Neuronal stem cell (in vitro differentiated cells): ENCODE measurements around the gene LINS1. TPM values are rescaled to one million over a fixed set of nuclear protein-coding genes. Genes with fewer than 3 reads are reported as not detected.

Source experiments
- DNase-seq: peaks from one replicate; pipeline ENCODE4 v3.0.0-alpha.2; 2013; ENCODE audit warnings: low spot score
- H2AFZ ChIP-seq: one replicate; pipeline ENCODE4 v1.6.1; 2013; ENCODE audit warnings: mild to moderate bottlenecking, low read length, inconsistent platforms
- H2AK5ac ChIP-seq: 2 replicates; pipeline ENCODE4 v1.6.1; 2013; ENCODE audit warnings: low read depth, mild to moderate bottlenecking, inconsistent platforms, low read length, moderate library complexity, mixed read lengths
- H2BK120ac ChIP-seq: 2 replicates; pipeline ENCODE4 v1.6.1; 2013; ENCODE audit warnings: low read depth, mild to moderate bottlenecking, inconsistent platforms, low read length, moderate library complexity, mixed read lengths
- H2BK12ac ChIP-seq: one replicate; pipeline ENCODE4 v1.6.1; 2013; ENCODE audit warnings: low read length, inconsistent platforms
- H2BK15ac ChIP-seq: 2 replicates; pipeline ENCODE4 v1.6.1; 2013; ENCODE audit warnings: mild to moderate bottlenecking, low read length, inconsistent platforms, mixed read lengths
- H2BK5ac ChIP-seq: one replicate; pipeline ENCODE4 v1.6.1; 2013; ENCODE audit warnings: inconsistent platforms, mild to moderate bottlenecking, low read length, moderate library complexity
- H3K14ac ChIP-seq: one replicate; pipeline ENCODE4 v1.6.1; 2013; ENCODE audit warnings: low read length, inconsistent platforms
- H3K18ac ChIP-seq: 2 replicates; pipeline ENCODE4 v1.6.1; 2013; ENCODE audit warnings: low read length, inconsistent platforms
- H3K23ac ChIP-seq: 2 replicates; pipeline ENCODE4 v1.6.1; 2013; ENCODE audit warnings: low read depth, mild to moderate bottlenecking, mixed read lengths, low read length, inconsistent platforms; ENCODE audit not compliant: poor library complexity
- H3K27ac ChIP-seq: replicated peaks from 3 replicates; pipeline ENCODE4 v1.5.1; 2013; ENCODE audit warnings: low read length, inconsistent platforms
- H3K27me3 ChIP-seq, 3 experiments: 2 replicates each; pipeline ENCODE4 v1.6.1; 2013; ENCODE audit warnings: low read length in 3 of 3, mild to moderate bottlenecking in 2 of 3, inconsistent platforms in 1 of 3, low read depth in 1 of 3, mixed read lengths in 1 of 3, moderate library complexity in 1 of 3; ENCODE audit not compliant: control insufficient read depth in 3 of 3, insufficient read depth in 3 of 3
- H3K36me3 ChIP-seq, 2 donors: replicated peaks in 1 of 2; 2 replicates each; pipeline ENCODE4 v1.6.1; 2013; ENCODE audit warnings: low read length in 2 of 2; ENCODE audit not compliant: control insufficient read depth in 2 of 2, insufficient read depth in 2 of 2
- H3K4ac ChIP-seq: 2 replicates; pipeline ENCODE4 v1.6.1; 2013; ENCODE audit warnings: inconsistent platforms, mild to moderate bottlenecking, low read length, moderate library complexity
- H3K4me1 ChIP-seq, 2 donors: 1 replicate in 1 of 2; 2 replicates in 1 of 2; pipeline ENCODE4 v1.6.1; 2013; ENCODE audit warnings: low read length in 2 of 2, low read depth in 1 of 2; ENCODE audit not compliant: control insufficient read depth in 2 of 2, insufficient read depth in 1 of 2
- H3K4me2 ChIP-seq: one replicate; pipeline ENCODE4 v1.6.1; 2013; ENCODE audit warnings: mild to moderate bottlenecking, low read length, inconsistent platforms; ENCODE audit not compliant: insufficient read depth, poor library complexity, severe bottlenecking
- H3K4me3 ChIP-seq, 2 donors: 2 replicates each; pipeline ENCODE4 v1.5.1; 2013; ENCODE audit warnings: low read length in 2 of 2, mild to moderate bottlenecking in 2 of 2, inconsistent platforms in 1 of 2, moderate library complexity in 1 of 2
- H3K79me1 ChIP-seq: one replicate; pipeline ENCODE4 v1.6.1; 2013; ENCODE audit warnings: low read depth, mild to moderate bottlenecking, inconsistent platforms, low read length, moderate library complexity
- H3K9ac ChIP-seq: one replicate; pipeline ENCODE4 v1.6.1; 2013; ENCODE audit warnings: mild to moderate bottlenecking, low read depth, low read length, inconsistent platforms; ENCODE audit not compliant: poor library complexity
- H3K9me3 ChIP-seq, 2 donors: replicated peaks in 1 of 2; 2 replicates each; pipeline versions ENCODE3 to v1.6.1; 2013; ENCODE audit warnings: low read length in 2 of 2, mild to moderate bottlenecking in 2 of 2, inconsistent platforms in 1 of 2, low read depth in 1 of 2, mixed read lengths in 1 of 2, moderate library complexity in 1 of 2; ENCODE audit not compliant: control insufficient read depth in 2 of 2, insufficient read depth in 1 of 2
- H4K8ac ChIP-seq: one replicate; pipeline ENCODE4 v1.6.1; 2013; ENCODE audit warnings: low read depth, mild to moderate bottlenecking, inconsistent platforms, low read length, moderate library complexity
- H4K91ac ChIP-seq: one replicate; pipeline ENCODE4 v1.6.1; 2013; ENCODE audit warnings: low read length, low read depth, mild to moderate bottlenecking, inconsistent platforms; ENCODE audit not compliant: poor library complexity
- WGBS, 2 donors: extraction: QIAGEN DNeasy Blood & Tissue Kit; methylation state at CpG; one replicate each; pipeline ENCODE4 v1.1.7; 2013; ENCODE audit warnings: missing lambda C conversion rate in 2 of 2, mixed read lengths in 1 of 2; ENCODE audit not compliant: insufficient read length in 2 of 2, insufficient replicate concordance in 1 of 2; ENCODE audit errors: extremely low coverage in 2 of 2; 5-methylcytosine and 5-hydroxymethylcytosine counted together
- polyA plus RNA-seq, 2 experiments: library from polyadenylated mRNA; stranded (reverse); fragments of 200-250 nt; gene quantifications; one replicate each; pipeline ENCODE4 v1.2.3, GENCODE V29; 2013

Gene LINS1
- 7.6 TPM for polyA plus RNA-seq (2013, experiment 1 of 2)
- polyA plus RNA-seq (2013, experiment 2 of 2) = 7.4 TPM

GRCh38 chr15:100602064-100602822 is at the start of gene LINS1, which contains the start of gene ASB7:
LINS1 (minus strand) TSS chr15:100602184; CDS start chr15:100580842, 21,342 bp downstream.
ASB7 (plus strand) TSS chr15:100602589; CDS start chr15:100612217, 9,628 bp downstream.
- Histone ChIP-seq H3K27ac (peak within 1 kb of the TSS; percentile 55), H2BK120ac (no peak within 1 kb of the TSS), H3K4ac (no peak within 1 kb of the TSS), H2BK15ac (peak within 1 kb of the TSS; percentile 75), H3K23ac (peak within 1 kb of the TSS; percentile 73), H3K9ac (peak within 1 kb of the TSS; percentile 97), H3K4me2 (peak within 1 kb of the TSS; percentile 75), H3K79me1 (peaks cover 6% of the 10 kb centered on the region), H2AK5ac (peak within 1 kb of the TSS; percentile 56), H2BK5ac (peak within 1 kb of the TSS; percentile 94), H3K4me1 (peaks cover 5 to 6% of the 10 kb centered on the region in 2 donors), H3K18ac (peak within 1 kb of the TSS; percentile 99), H2BK12ac (no peak within 1 kb of the TSS), H3K9me3 (no peaks in the 10 kb centered on the region), H4K91ac (no peak within 1 kb of the TSS), H3K4me3 (peak within 1 kb of the TSS; percentile 62 to 94), H2AFZ (peak within 1 kb of the TSS; percentile 94), H3K36me3 (peaks cover 0 to 22% of the 10 kb centered on the region in 2 donors), H4K8ac (no peak within 1 kb of the TSS), H3K14ac (peak within 1 kb of the TSS; percentile 56), H3K27me3 (no peaks in the 10 kb centered on the region)
- peak; percentile 100 for DNase-seq
- WGBS, 2 donors = no CpG with 5 or more reads among the region's 51 CpGs

- Histone ChIP-seq H3K9ac (no peak overlapping the region), H3K4ac (no peak overlapping the region), H3K23ac (no peak overlapping the region), H4K91ac (no peak overlapping the region), H2AK5ac (no peak overlapping the region), H2BK12ac (no peak overlapping the region), H2BK120ac (no peak overlapping the region), H2AFZ (no peak overlapping the region), H4K8ac (no peak overlapping the region), H3K4me1 (no peaks in the 10 kb centered on the region), H3K9me3 (no peaks in the 10 kb centered on the region), H3K18ac (no peak overlapping the region), H3K14ac (no peak overlapping the region), H3K27ac (no peak overlapping the region), H3K4me3 (no peak overlapping the region), H3K36me3 (peaks cover 0 to 7% of the 10 kb centered on the region in 2 donors), H3K79me1 (no peaks in the 10 kb centered on the region), H2BK15ac (no peak overlapping the region), H2BK5ac (no peak overlapping the region), H3K27me3 (no peaks in the 10 kb centered on the region), H3K4me2 (no peak overlapping the region)
- no peak for DNase-seq
- no CpG with 5 or more reads among the region's 5 CpGs for WGBS, 2 donors
Observed at GRCh38 chr15:100651253-100651652, 49.3 kb upstream of the LINS1 start.

GRCh38 chr15:100650685-100651084 is 48.7 kb upstream of the LINS1 start:
- Histone ChIP-seq H3K36me3 (peaks cover 0 to 7% of the 10 kb centered on the region in 2 donors), H2BK15ac (no peak overlapping the region), H3K79me1 (no peaks in the 10 kb centered on the region), H3K9ac (no peak overlapping the region), H3K4me1 (no peaks in the 10 kb centered on the region), H3K27ac (no peak overlapping the region), H3K18ac (no peak overlapping the region), H4K91ac (no peak overlapping the region), H3K4me2 (no peak overlapping the region), H3K4me3 (no peak overlapping the region), H3K27me3 (no peaks in the 10 kb centered on the region), H3K4ac (no peak overlapping the region), H2BK5ac (no peak overlapping the region), H2BK12ac (no peak overlapping the region), H3K23ac (no peak overlapping the region), H2BK120ac (no peak overlapping the region), H2AK5ac (no peak overlapping the region), H3K9me3 (no peaks in the 10 kb centered on the region), H4K8ac (no peak overlapping the region), H3K14ac (no peak overlapping the region), H2AFZ (no peak overlapping the region)
- DNase-seq = no peak
- no CpG with 5 or more reads among the region's 1 CpG for WGBS, 2 donors

GRCh38 chr15:100648951-100649350 is 47.0 kb upstream of the LINS1 start:
- Histone ChIP-seq H3K4me3 (no peak overlapping the region), H3K36me3 (peaks cover 0 to 7% of the 10 kb centered on the region in 2 donors), H4K8ac (no peak overlapping the region), H2AK5ac (no peak overlapping the region), H3K79me1 (no peaks in the 10 kb centered on the region), H3K4me1 (no peaks in the 10 kb centered on the region), H3K9ac (no peak overlapping the region), H3K4ac (no peak overlapping the region), H3K14ac (no peak overlapping the region), H4K91ac (no peak overlapping the region), H2BK120ac (no peak overlapping the region), H3K18ac (no peak overlapping the region), H3K27ac (no peak overlapping the region), H2BK5ac (no peak overlapping the region), H2BK15ac (no peak overlapping the region), H3K23ac (no peak overlapping the region), H2AFZ (no peak overlapping the region), H3K4me2 (no peak overlapping the region), H3K9me3 (no peaks in the 10 kb centered on the region), H3K27me3 (no peaks in the 10 kb centered on the region), H2BK12ac (no peak overlapping the region)
- no peak for DNase-seq
- WGBS, 2 donors = no CpG with 5 or more reads among the region's 8 CpGs
